Left renal pelvis (tissue), 4 donors: ENCODE results near the gene PXMP2. TPM values are rescaled to one million over a fixed set of nuclear protein-coding genes. Genes with fewer than 3 reads are reported as not detected.

Experiments used
- DNase-seq, 4 donors: peaks; one replicate each; pipeline ENCODE4 v3.0.0-alpha.2; 2013; ENCODE audit warnings: low read depth in 4 of 4, low spot score in 3 of 4
- polyA plus RNA-seq, 4 donors: library from polyadenylated mRNA; unstranded; fragments of 120-200 nt; gene quantifications; one replicate each; pipeline ENCODE4 v1.2.1, GENCODE V29; 2013; ENCODE audit not compliant: insufficient read length in 4 of 4

PXMP2 gene
- polyA plus RNA-seq, 4 donors, result 41.6 to 63.5 (median 48.5) TPM

DNA sequence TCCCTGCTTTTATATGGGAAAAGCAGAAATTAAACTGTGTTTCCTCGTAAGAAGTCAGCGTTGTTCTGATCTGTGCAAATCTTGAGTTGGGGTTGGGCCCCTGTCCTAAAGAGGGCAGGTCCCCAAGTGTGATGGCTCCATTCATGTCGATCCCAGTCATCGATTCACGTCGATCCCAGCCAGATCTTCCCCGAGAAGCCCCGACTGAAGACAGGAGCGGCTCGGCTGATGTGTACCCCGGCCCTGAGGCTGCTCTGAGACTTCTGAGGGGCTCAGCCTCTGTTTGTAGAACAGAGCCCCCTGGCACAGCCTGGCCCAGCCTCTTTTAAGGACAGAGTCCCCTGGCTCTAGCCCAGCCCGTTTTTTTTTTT, 32.6 kb downstream of the PXMP2 start:
- DNase-seq, result no peak

DNA sequence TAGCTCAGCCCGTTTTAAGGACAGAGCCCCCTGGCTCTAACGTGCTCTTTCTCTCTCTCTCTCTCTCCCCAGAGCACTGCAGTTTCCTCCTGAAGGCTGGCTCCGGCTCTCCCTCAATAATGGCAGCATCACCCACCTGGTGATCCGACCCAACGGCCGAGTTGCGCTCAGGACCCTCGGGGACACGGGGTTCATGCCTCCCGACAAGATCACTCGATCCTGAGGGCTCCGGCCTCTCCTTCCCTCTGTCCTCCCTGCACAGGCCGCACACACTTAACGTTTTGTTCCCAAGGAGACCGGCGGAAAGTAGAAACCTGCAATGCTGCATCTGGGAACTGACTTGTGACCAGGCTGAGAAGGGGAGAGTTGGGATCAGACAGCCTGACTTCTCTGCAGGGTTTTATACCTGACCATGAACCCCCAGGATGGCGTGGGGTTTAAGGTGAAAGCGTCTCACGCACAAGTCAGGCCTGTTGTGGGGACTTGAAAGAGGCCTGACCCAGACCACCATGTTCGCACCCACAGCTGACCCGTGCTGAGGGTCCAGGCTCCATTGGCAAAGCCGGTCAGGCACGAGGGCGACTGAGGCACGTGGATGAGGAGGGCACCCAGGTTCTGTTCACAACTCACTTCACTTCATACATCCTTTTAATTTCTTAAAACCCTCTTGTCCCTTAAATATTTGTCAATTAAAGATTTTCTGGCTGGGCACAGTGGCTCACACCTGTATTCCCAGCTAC, 33.4 kb downstream of the PXMP2 start:
- DNase-seq, result no peak

DNA sequence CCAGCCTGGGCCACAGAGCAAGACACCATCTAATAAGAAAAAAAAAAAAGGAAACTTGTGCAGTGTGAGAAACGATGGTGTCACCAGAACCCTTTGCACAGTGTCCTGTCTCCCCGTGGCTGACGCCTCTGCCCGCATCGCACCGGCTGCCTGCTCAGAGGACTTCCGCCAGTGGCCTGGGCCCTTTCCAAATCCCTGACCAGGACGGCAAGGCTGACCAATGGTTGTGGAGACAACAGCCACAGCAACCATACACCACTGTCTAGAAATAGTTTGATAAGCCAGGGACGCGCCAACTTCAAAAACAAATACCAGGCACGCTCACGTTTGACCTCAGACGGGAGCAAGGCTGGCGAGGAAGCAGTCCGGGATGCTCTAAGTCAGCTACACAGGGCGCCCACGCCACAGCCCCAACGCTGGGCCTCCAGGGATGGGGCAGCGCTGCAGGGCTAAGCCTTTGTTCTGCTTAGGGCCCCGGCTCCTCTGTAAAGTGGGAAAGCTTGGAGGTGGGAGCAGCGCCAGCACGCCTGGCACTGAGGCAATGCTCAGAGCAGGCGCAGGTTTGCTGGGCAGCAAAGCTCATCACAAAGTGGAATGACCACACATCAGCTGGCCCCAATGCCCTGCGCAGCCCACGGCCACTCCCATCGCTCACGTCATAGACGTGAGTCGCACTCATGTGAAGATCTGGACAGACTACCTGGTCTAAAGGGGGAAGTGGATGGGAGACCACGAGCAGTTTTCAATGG, 35.8 kb downstream of the PXMP2 start:
- no peak for DNase-seq

DNA sequence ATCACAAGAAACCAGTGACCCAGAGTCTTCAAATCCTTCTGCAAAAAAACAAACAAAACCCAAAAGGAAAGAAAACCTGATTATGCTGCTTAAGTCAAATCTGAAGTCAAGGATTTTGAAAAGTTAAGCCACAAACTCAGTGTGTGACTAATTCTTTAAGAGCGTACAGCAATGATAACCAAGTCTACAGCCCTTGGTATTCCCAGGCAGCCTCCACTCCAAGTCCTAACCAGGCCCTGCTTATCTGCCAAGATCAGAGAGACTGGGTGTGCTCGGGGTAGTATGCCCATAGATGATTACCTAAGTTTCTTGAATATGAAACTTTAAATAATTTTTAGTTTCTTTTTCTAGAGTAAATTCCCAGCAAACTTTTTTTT, 36.4 kb downstream of the PXMP2 start:
- no peak for DNase-seq

DNA sequence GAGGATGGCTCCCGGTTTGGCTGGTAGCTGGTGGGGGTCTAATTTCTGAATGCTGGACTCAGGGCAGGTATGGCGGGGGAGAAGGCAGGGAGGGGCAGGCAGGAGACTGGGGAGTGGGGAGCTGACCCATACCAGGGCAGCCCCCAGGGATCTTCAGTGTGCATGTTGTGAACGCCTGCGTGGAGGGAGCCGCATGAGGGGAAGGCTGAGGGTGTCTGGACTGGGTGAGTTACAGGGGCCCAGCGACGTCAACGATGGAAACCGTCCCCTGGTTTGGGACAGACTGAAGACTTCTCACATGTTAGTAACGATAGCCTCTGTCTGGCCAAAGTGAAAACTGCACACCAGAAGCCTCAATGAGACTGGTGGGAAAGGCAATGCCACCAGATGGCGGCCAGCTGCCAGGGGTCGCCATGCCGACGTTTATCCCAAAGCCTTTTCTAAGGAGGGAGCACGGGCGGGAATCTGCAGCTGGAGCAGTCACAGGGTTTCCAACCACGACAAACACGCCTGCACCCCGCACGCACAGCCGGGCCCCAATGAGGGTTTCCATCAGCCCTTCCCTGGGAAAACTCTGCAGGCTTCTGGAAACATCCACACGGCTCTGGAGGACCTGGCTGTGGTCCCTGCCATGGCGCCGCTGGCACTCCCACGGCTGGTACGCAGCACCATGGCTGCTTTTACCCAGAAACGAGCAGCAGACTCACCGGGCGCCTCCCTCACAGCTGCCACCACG, 37.3 kb downstream of the PXMP2 start:
- no peak for DNase-seq

DNA sequence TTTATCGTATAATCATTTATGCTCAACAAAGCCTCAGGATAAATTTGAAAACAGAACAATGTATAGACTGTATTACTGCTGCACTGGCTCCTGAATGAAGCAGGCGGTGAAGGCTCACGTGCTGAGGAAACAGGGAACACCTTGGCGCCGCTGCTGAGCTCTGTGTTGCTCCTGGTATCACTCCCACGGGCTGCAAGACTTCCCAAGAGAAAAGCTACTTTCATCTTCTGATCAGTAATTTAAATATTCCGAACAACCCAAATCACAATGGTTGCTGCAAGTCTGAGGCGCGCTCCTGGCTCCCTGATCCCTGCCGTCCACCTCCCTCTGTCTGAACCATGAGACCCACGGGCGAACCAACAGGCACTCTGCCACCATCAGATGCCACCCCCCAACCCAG, 39.0 kb downstream of the PXMP2 start:
- no peak for DNase-seq

DNA sequence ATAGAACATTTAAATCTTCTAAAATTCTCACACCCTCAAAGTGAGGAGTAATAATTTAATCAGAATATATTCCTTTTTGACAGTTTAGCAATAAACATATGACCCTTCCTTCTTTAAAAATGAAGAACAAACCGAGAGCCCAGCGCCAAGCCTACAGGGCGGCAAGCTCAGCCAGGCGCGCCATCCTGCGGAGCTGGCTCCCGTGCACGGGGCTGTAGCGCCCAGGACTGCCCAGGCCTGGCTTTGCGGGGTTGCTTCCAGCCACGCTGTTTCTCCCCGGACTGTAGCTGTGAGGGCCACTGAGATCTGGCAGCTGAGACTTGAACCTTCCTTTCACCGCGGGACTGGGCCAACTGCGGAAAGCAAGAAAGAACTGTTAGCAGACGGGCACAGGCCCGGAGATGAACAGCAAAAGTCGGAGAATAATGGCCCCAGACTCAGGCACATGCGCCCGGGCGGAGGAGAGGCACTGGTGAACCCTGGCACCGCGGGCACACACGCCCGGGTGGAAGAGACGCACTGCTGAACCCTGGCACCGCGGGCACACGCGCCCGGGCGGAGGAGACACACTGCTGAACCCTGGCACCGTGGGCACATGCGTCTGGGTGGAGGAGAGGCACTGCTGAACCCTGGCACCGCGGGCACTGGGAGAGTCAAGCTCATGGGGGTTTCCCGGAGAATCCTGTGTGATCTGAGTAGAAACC, 39.9 kb downstream of the PXMP2 start:
- no peak for DNase-seq

DNA sequence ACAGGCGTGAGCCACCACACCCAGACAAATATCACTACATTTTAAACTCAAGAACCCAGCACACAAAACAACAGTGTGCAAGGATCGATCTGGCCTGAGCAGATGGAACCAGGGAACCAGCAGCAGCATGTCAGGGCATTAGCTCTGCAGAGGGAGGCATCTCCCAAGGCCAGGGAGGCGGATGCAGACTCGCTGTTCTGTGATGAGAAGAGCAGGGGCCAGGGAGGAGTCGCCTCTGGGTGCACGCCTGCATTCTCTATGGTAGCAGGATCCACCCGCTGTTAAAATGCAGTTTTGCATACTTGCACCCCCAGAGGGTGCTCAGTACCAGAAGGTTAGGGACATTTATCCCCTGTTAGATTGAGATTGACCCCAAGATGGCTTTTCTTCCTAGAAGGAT, 41.1 kb downstream of the PXMP2 start:
- no peak for DNase-seq

DNA sequence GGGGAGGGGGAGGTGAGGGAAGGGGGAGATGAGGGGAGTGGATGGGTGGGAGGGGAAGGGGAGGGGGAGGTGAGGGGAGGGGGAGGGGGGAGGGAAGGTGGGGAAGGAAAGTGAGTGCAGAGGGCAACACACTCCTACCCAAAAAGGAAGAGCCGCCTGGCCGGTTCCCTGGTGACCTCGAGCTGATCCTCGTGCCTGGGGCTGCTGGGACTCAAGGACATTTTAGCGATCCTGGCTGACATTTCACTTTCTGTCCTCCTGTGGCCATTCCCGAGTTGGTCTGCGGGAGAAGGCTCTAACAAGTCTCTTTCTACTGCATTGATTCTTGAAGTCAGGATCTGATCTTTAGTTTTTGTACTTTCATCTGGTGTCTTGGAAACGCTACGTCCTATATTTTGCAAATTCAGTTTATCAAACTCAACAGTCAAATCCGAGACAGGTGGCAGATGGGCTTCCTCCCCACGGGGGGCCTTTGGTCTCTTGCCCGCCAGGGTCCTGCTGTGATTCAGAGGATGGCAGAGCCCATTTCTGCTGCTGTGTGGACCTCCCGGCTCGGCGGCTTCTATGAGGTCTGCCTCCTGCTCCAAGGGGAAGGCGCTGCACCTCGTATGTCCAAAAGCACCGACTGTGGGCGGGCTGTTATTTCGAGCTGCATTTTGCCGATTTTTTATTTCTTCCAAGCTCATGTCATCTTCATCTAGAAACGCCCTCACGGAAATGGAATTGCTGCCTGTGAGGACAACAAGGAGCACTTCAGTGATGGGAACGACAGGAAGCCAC, 42.3 kb downstream of the PXMP2 start:
- DNase-seq, result no peak

DNA sequence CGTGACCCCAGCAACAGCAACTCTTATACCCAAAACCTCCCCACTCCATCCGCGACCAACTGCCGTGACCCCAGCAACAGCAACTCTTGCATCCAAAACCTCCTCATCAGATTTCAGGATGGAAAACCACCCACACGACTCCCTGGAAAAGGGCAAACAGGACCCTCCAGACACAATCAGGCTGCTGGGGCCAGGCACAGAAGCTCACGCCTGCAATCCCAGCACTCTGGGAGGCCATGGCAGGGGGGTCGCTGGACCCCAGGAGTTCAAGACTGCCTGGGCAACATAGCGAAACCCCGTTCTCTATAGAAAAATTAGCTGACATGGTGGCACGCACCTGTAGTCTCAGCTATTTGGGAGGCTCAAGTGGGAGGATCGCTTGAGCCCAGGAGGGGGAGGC, 43.0 kb downstream of the PXMP2 start:
- DNase-seq, result no peak

DNA sequence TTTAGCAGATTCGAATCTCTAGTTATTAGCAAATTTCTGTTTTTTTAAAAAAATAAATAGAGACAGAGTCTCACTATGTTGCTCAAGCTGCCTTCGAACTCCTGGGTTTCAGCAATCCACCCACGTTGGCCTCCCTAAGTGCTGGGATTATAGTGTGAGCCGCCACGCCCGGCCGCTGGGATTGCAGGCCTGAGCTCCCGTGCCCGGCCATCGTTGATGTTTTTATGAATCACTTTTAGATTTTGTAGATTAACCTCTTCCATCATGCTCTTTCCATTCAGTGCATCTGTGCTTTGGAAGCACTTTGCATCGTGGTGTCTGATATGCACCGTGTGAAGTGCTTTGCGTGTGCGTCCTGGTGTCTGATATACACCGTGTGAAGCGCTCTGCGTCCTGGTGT, 44.2 kb downstream of the PXMP2 start:
- DNase-seq, result no peak

DNA sequence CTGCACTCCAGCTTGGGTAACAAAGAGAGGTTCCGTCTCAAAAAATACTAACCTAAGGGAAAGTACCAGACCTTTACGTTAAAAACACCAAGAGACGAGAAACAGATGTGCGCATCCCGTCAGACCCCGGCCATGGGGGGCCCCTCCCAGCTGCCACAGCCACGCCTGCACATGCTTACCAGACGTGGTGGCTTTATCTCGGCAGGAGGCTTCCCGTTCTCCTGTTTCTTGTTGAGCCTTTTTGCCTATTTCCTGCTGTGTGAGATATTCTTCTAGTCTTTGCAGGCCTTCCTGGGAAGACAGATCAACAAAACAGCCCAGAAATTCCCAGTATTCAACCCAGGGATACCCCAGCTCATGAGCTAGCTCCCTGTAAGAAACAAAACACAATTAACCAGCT, 46.8 kb downstream of the PXMP2 start:
- no peak for DNase-seq

DNA sequence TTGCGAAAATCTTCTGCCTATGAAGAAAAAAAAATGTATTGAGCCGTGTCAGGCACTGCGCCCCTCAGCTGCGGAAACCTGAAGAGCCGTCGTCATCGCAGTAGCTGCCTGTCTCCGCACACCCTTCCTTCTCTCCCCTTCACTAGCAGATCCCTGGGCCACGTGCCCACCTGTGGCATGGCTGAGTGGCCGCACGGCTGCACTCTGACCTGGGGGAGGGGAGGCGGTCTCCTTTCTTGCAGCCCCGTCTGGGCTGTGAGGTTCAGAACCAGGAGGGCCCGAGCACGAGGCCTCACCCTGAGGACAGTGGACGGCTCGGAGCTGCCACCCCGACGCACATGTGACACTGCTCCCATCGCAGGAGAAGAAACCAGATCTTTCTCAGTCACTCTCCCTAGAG, 48.1 kb downstream of the PXMP2 start:
- no peak for DNase-seq

DNA sequence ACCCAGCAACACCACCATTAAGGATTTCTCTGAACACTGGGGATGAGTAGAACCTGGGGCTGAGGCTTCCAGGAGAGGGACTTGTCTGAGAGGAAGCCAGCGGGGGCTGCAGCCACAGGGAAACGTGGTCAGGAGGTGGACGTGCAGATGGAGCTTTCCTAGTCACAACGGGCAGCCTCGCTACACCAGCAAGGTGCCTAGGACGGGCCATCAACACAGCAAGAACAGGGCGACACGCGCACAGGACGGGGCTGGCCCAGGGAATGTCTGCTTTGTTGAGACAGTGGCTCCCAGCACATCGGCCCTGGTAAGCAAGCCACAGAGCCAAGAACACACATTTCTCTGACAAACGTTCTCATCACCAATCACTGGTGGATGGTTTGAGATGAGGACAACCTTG, 49.0 kb downstream of the PXMP2 start:
- no peak for DNase-seq

DNA sequence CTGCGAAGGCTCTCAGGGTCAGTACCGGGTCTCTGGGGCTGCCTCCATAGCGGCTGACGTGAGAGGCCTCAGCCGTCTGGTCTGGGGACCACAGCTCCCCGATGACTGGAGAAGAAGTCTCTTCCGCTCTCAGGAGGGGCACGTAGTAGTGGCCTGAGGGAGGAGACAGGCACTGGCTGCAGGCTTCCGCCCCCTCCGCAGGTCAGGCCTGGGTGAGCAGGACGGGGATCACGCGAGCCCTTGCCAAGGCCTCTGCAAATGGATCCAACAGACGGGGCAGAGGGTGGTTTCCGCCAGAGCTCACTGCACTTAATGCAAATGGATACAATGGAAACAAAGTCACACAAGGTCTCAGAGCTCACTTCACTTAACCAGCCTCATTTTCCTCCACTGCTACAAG, 49.5 kb downstream of the PXMP2 start:
- no peak for DNase-seq

DNA sequence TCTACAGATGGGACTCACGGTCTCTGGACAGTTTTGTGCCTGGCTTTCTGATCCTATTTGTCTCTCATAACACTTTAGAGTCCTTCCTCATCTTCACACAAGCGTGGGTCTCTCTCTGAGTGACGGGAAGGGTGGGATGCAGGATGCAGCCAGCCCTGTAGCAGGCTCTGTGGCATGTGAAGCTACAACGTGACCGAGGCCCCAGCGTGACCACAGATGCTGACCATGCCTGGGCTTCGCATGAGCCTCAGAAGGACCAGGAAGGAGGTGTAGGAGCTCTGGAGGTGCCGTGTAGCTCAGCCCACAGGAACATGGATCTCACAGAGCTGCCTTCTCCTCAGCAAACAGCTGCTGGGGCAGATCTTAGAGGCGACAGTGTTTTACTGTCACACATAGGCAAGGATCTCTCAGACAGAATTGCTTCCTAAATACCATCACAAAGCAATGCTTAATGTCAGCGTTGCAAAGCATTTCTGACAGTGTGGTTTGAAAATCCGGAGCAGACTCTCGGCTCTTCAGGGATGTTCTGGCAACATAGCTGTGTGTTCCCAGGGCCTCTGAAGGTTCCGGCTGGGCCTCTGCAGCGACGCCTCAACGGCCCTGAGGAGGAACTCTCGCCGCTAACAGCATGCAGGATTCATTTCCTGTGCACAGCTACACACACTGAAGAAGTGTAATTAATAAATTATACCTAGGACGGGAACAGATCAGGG, 52.4 kb downstream of the PXMP2 start:
- DNase-seq, result no peak

DNA sequence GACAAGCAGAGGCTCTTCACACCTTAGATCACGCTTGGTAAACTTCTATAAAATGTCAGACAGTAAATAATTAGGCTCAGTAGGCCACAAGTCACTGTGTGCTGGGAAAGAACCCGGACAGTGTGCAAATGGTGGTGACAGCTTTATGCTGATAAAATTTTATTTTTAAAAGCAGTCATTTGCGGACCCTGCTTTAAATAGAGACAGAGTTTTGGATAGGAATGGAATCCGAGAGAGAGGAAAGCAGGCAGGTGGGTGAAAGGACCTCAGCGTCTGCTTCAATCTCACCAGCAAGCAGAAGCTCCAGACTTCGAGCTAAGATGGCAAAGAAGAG, 52.9 kb downstream of the PXMP2 start:
- DNase-seq, result no peak

DNA sequence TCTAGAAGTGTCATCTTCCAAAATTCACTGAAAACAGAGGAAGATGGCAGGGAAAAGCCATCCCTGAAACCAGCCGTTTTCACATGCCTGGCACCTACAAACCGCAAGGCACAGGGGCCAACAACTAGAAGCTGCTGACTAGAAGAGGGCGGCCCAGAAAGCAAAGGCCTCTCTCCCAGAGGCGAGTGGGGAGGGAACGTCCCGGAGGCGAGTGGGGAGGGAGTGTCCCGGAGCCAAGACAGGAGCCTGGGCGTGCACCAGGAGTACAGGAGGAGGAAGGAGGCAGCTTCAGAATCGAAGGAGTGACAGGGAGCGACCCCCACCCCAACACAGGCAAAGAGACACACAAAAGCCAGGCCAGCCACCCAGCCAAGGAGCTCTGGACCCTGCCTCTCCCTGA, 53.3 kb downstream of the PXMP2 start:
- no peak for DNase-seq

DNA sequence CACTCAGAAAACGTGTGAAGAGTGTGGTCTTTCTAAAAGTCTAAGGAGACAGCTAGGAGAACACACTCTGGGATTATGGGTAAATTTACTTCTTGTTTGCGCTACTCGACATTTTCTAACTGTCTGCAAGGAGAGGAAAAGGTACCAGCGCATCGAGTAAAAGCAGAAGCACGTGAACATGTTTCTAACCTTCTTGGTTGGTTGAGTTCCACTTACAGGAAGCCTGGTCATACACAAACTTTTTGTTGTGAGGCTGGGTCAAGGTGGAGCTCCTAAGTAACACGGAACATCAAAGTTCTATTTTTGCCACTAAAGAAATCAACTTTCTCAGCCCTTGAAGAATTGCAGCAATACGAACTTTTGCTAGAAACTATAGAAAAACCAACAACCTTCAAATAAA, 54.2 kb downstream of the PXMP2 start:
- DNase-seq, result no peak

DNA sequence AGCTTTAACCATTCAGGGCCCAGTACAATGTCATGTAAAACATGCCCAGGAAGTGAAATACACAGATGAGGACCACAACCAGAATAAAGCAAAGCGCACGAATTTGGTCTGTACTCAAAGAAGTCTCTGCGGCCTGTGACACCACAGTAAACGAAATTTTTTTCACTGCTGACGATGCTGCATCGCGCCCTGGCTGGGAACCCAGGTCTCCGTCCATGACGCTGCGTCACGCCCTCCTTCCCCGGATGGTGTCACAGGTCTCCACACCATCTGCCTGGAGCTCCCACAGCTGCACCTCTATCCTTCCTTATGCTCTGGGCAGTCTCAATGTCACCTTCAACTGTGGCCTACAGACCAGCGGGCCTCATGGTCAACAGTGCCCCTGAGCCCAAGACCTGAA, 56.4 kb downstream of the PXMP2 start:
- DNase-seq, result no peak
